Stomach (tissue), 9 donors: ENCODE data around the gene POLR3E. TPM values are rescaled to one million over a fixed set of nuclear protein-coding genes. Genes with fewer than 3 reads are reported as not detected.

Experiments used
- DNase-seq, 2 donors: peaks; one replicate each; pipeline versions ENCODE4 v3.0.0 to v3.0.0-alpha.2; 2013 to 2019
- H3K27ac ChIP-seq, 5 donors: fragments of 200-600 bp in 4 of 5; sonication (generic) in 4 of 5; one replicate each; pipeline ENCODE4 v1.5.1; 2013 to 2019; ENCODE audit warnings: mild to moderate bottlenecking in 1 of 5, moderate library complexity in 1 of 5
- H3K27me3 ChIP-seq, 3 donors: fragments of 200-600 bp; sonication (generic); one replicate each; pipeline ENCODE4 v1.5.1; 2017 to 2019; ENCODE audit warnings: mixed run types in 1 of 3
- H3K36me3 ChIP-seq, 4 donors: fragments of 200-600 bp; sonication (generic); 1 replicate in 3 of 4; 2 replicates in 1 of 4; pipeline ENCODE4 v1.5.1; 2016 to 2019
- H3K4me1 ChIP-seq, 4 donors: fragments of 200-600 bp; sonication (generic); one replicate each; pipeline ENCODE4 v1.5.1; 2016 to 2019
- H3K4me3 ChIP-seq, 4 donors: fragments of 200-600 bp; sonication (generic) in 3 of 4; one replicate each; pipeline ENCODE4 v1.5.1; 2016 to 2019; ENCODE audit warnings: mild to moderate bottlenecking in 1 of 4
- H3K9me3 ChIP-seq, 4 donors: fragments of 200-600 bp; sonication (generic); one replicate each; pipeline ENCODE4 v1.5.1; 2016 to 2019
- EP300 ChIP-seq: sonication (generic); formaldehyde crosslinking; IDR thresholded peaks from one replicate; pipeline ENCODE4 v1.6.1; 2017; ENCODE audit warnings: antibody characterized with exemption
- POLR2A ChIP-seq, 4 donors: fragments of 450-650 bp; IDR thresholded peaks; one replicate each; pipeline ENCODE4 v1.6.1; 2016; ENCODE audit warnings: antibody characterized with exemption in 4 of 4, control low read depth in 2 of 4, mild to moderate bottlenecking in 1 of 4, moderate library complexity in 1 of 4
- POLR2AphosphoS5 ChIP-seq, 3 donors: sonication (generic); formaldehyde crosslinking; IDR thresholded peaks; one replicate each; pipeline ENCODE4 v1.6.1; 2016; ENCODE audit warnings: antibody characterized with exemption in 3 of 3
- WGBS, 5 donors: extraction: QIAGEN DNeasy Blood & Tissue Kit in 3 of 5; methylation state at CpG; one replicate each; pipeline versions ENCODE4 v1.1.5 to v1.1.7; 2013 to 2018; 5-methylcytosine and 5-hydroxymethylcytosine counted together
- intact Hi-C: fragments of 100-400 bp; cut with DNase I; formaldehyde crosslinking; loops from one replicate; pipeline ENCODE4 v1.15.1; 2023; ENCODE audit warnings: low total_unique reads
- polyA plus RNA-seq, 3 donors: library from polyadenylated mRNA; stranded (reverse); fragments of 200-250 nt; gene quantifications; one replicate each; pipeline ENCODE4 v1.2.3, GENCODE V29; 2013
- total RNA-seq, 5 donors: library from RNA; depleted of rRNA; stranded (reverse); fragments of >200 nt; gene quantifications; one replicate each; pipeline versions ENCODE4 v1.1.0 to v1.2.3, GENCODE V29; 2014 to 2016
- TF ChIP-seq, protein P1 (sequence below), 7 experiments: fragments of 450-650 bp in 4 of 7; fragments of 200-600 bp in 3 of 7; sonication (generic) in 3 of 7; IDR thresholded peaks; one replicate each; pipeline ENCODE4 v1.5.1; 2016 to 2019; ENCODE audit warnings: antibody characterized with exemption in 7 of 7, control low read depth in 2 of 7, mild to moderate bottlenecking in 1 of 7
- donor health status: healthy with polysubstance abuse.
- donor health status: Bipolar disorder and iron deficiency.
- donor health status: healthy.

Gene POLR3E
- total and polyA plus RNA-seq, 8 donors = 13.1 to 99.1 (median 51.9) TPM

DNA sequence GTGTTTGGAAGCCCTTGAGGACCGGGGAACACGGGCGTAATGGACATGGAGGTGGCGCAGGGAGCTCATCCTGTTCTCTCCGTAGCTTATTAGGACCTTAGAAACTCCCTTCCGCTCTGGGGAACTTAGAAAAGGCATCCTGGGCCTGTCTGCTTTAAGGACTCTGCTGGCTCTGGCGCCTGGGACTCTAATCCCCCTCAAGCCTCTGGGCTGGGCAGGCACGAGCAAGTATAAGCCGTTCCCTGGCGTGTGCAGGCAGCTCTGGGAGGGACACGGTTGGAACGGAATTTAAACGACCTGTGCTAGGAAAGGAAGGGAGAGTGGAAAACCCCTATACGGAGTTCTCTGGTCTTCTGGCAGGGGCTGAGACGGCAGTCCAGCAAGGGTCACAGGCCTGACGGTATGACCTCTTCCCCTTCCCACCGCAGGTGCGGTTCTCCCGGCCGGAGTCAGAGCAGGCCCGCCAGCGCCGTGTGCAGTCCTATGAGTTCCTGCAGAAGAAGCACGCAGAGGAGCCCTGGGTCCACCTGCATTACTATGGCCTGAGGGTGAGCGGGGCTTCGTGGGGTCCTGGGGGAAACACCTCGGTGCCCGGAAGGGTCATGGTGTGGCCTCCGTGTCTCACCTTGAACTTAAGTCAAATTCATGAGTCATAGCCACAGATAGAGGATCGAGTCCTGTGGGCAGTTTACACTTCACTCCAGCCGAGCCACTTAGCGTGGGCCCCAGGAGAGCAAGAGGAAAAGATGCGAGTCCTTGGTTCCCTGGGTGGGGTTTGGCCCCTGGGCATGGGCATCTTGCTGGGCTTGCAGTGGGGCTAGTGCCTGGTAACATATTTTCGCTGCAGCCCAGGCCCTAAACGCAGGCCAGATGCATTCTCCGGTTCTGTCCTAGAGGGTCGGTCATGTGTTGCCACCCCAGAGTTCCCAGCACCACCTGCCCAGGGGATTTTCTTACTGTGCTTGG, 17.7 kb downstream of the POLR3E start:
- Histone ChIP-seq H3K36me3 (peaks cover 73 to 100% (median 100%) of the 10 kb centered on the region in 4 donors), H3K4me3 (no peak overlapping the region), H3K27me3 (no peaks in the 10 kb centered on the region), H3K27ac (no peak overlapping the region), H3K4me1 (no peaks in the 10 kb centered on the region), H3K9me3 (no peaks in the 10 kb centered on the region)
- intact Hi-C loops = no loop called here
- WGBS, 5 donors = 83 to 91% (median 88%) methylated on average over 34 to 37 of the region's 37 CpGs
- DNase-seq = peak in 1 of 2 donors; percentile 14
- TF ChIP-seq POLR2A (IDR thresholded peaks at IDR 0.05) = no peak
- no peak for TF ChIP-seq EP300
- TF ChIP-seq, protein P1, sequence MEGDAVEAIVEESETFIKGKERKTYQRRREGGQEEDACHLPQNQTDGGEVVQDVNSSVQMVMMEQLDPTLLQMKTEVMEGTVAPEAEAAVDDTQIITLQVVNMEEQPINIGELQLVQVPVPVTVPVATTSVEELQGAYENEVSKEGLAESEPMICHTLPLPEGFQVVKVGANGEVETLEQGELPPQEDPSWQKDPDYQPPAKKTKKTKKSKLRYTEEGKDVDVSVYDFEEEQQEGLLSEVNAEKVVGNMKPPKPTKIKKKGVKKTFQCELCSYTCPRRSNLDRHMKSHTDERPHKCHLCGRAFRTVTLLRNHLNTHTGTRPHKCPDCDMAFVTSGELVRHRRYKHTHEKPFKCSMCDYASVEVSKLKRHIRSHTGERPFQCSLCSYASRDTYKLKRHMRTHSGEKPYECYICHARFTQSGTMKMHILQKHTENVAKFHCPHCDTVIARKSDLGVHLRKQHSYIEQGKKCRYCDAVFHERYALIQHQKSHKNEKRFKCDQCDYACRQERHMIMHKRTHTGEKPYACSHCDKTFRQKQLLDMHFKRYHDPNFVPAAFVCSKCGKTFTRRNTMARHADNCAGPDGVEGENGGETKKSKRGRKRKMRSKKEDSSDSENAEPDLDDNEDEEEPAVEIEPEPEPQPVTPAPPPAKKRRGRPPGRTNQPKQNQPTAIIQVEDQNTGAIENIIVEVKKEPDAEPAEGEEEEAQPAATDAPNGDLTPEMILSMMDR (IDR thresholded peaks at IDR 0.05) = no peak
- no peak for TF ChIP-seq POLR2AphosphoS5 (IDR thresholded peaks at IDR 0.05)

DNA sequence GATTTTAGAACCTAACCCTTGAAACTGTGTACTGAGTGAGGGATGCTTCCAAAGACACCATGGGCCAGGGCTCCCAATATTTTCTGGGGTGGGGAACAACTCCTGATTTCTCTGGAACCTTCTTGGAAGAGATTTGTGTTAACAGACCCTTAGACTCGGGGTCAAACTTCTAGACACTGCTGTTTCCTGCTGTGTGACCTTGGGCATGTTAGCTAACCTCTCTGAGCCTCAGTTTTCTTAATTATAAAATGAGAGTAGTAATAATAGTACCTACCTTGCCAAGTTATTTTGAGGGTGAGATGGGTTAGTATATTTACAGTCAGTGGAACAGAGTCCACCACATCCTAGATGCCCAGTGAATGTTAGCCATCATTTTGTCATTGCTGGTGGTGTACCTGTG, 18.8 kb downstream of the POLR3E start:
- Histone ChIP-seq H3K27ac (no peak overlapping the region), H3K4me1 (peaks cover 0 to 2% (median under 1%) of the 10 kb centered on the region in 4 donors), H3K27me3 (no peaks in the 10 kb centered on the region), H3K36me3 (peaks cover 68 to 100% (median 100%) of the 10 kb centered on the region in 4 donors), H3K9me3 (no peaks in the 10 kb centered on the region), H3K4me3 (no peak overlapping the region)
- no peak for DNase-seq
- intact Hi-C loops = no loop called here
- no peak for TF ChIP-seq EP300
- TF ChIP-seq POLR2AphosphoS5 (IDR thresholded peaks at IDR 0.05) = no peak
- TF ChIP-seq POLR2A (IDR thresholded peaks at IDR 0.05) = no peak
- TF ChIP-seq, protein P1 (IDR thresholded peaks at IDR 0.05) = no peak
- WGBS, 5 donors = 90 to 100% (median 92%) methylated on average over 1 of the region's 1 CpG

DNA sequence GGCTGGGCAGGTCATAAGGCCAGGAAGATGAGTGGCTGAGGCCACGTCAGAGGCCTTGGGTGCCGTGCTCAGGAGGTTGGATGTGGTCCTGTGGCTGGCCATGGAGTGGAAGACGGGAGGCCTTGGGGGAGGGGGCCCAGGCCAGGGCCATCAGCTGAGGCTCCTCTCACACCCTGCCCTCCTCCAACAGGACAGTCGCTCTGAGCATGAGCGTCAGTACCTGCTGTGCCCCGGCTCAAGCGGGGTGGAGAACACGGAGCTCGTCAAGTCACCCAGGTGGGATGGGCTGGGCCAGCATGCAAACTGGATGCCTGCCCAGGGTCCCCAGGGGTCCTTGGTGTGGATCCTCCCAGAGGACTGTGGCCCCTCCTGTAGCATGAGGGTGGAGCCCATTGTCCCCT, 19.2 kb downstream of the POLR3E start:
- H3K4me3 ChIP-seq = no peak overlapping the region
- peaks cover 0 to 6% (median 2%) of the 10 kb centered on the region in 4 donors for H3K4me1 ChIP-seq
- no peak for DNase-seq
- H3K27ac ChIP-seq = no peak overlapping the region
- H3K27me3 ChIP-seq = no peaks in the 10 kb centered on the region
- no peaks in the 10 kb centered on the region for H3K9me3 ChIP-seq
- peaks cover 67 to 100% (median 99%) of the 10 kb centered on the region in 4 donors for H3K36me3 ChIP-seq
- 80 to 93% (median 88%) methylated on average over 2 to 9 of the region's 9 CpGs for WGBS, 5 donors
- no peak for TF ChIP-seq POLR2A (IDR thresholded peaks at IDR 0.05)
- TF ChIP-seq POLR2AphosphoS5 (IDR thresholded peaks at IDR 0.05) = no peak
- TF ChIP-seq, protein P1 (IDR thresholded peaks at IDR 0.05) = no peak
- TF ChIP-seq EP300 = no peak
- intact Hi-C loops = no loop called here

DNA sequence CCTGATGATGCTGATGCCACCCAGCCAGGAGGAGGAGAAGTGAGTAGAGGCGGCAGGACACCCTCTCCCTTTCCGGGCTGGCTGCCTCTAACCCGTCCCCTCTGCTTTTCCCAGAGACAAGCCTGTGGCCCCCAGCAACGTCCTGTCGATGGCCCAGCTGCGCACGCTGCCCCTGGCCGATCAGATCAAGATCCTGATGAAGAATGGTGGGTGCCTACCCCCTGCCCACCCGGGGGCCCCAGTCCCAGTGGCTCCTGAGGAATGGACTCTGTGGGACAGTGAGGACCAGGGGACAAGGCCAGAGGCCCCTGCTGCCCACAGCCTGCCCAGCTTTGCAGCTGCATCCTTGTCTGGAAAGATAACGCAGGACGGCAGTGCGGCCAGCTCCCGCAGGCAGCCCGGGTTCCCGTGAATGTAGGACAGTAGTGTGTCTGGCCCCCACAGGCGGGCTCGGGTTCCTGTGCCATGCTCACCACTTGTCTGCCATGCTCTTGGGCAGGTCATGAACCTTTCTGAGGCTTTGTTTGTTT, 19.9 kb downstream of the POLR3E start:
- TF ChIP-seq EP300 = no peak
- TF ChIP-seq POLR2AphosphoS5 (IDR thresholded peaks at IDR 0.05) = no peak
- no peak for TF ChIP-seq POLR2A (IDR thresholded peaks at IDR 0.05)
- TF ChIP-seq, protein P1 (IDR thresholded peaks at IDR 0.05) = no peak
- WGBS, 5 donors = 82 to 86% (median 85%) methylated on average over 8 to 17 of the region's 17 CpGs
- no peak overlapping the region for H3K4me3 ChIP-seq
- intact Hi-C loops = no loop called here
- no peaks in the 10 kb centered on the region for H3K27me3 ChIP-seq
- no peak for DNase-seq
- H3K36me3 ChIP-seq = peaks cover 67 to 100% (median 99%) of the 10 kb centered on the region in 4 donors
- no peak overlapping the region for H3K27ac ChIP-seq
- H3K9me3 ChIP-seq = no peaks in the 10 kb centered on the region
- H3K4me1 ChIP-seq = peaks cover 0 to 12% (median 5%) of the 10 kb centered on the region in 4 donors
